Naive B cell (primary cell): ENCODE data around the gene PTPN4. TPM values are rescaled to one million over a fixed set of nuclear protein-coding genes. Genes with fewer than 3 reads are reported as not detected.

Source experiments
- ATAC-seq, 2 donors: fragments of 150-1000 bp; cut with Tn5 transposase; 2 replicates each; pipeline ENCODE4 v1.10.0; 2021; ENCODE audit warnings: low read depth in 2 of 2, mild to moderate bottlenecking in 2 of 2, moderate library complexity in 2 of 2
- DNase-seq: peaks from one replicate; pipeline ENCODE4 v3.0.0; 2022
- H3K27ac Mint-ChIP-seq, 6 donors: one replicate each; pipeline ENCODE4 v1.8.0; 2020 to 2022; ENCODE audit warnings: mild to moderate bottlenecking in 6 of 6, mixed read lengths in 6 of 6, moderate library complexity in 5 of 6, inconsistent platforms in 2 of 6
- H3K27me3 Mint-ChIP-seq, 3 donors: one replicate each; pipeline ENCODE4 v1.8.0; 2021 to 2022; ENCODE audit warnings: mixed read lengths in 3 of 3, mild to moderate bottlenecking in 1 of 3
- H3K36me3 Mint-ChIP-seq, 2 donors: one replicate each; pipeline ENCODE4 v1.8.0; 2020 to 2022; ENCODE audit warnings: mixed read lengths in 2 of 2, inconsistent platforms in 1 of 2, mild to moderate bottlenecking in 1 of 2
- H3K4me1 Mint-ChIP-seq, 3 donors: one replicate each; pipeline ENCODE4 v1.8.0; 2020 to 2022; ENCODE audit warnings: mixed read lengths in 3 of 3, inconsistent platforms in 1 of 3, mild to moderate bottlenecking in 1 of 3, moderate library complexity in 1 of 3
- H3K4me3 Mint-ChIP-seq, 8 donors: one replicate each; pipeline ENCODE4 v1.8.0; 2020 to 2022; ENCODE audit warnings: mild to moderate bottlenecking in 8 of 8, mixed read lengths in 8 of 8, moderate library complexity in 8 of 8, inconsistent platforms in 2 of 8
- H3K9me3 Mint-ChIP-seq, 7 donors: one replicate each; pipeline ENCODE4 v1.8.0; 2020 to 2022; ENCODE audit warnings: mixed read lengths in 7 of 7, mild to moderate bottlenecking in 5 of 7, inconsistent platforms in 2 of 7, moderate library complexity in 1 of 7
- polyA plus RNA-seq, 6 donors: library from polyadenylated mRNA; unstranded; fragments of 300-500 nt; fragmentation: Illumina TruSeq; gene quantifications; one replicate each; pipeline ENCODE4 v1.2.3, GENCODE V29; 2021; ENCODE audit warnings: low read depth in 6 of 6

PTPN4 gene
- polyA plus RNA-seq, 6 donors from 2014 or later, result 6.6 to 30.3 (median 25.5) TPM

DNA sequence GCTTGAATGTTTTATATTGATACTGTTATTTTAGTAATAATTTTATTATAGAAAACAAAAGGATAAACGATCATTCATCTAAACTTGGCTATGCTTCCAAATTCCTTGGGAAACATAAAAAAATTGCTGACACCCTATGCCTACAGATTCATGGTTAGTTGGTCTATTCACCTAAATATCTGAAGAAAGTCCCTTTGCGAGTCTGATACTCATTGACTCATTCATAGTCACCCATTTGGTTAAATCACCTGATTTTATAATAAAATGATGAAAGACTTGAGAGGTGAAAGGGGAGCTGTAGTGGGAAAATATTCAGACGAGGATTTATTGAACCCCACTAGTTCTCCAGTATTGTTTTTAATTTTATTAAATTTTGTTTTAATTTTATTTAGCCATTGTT, 112.0 kb downstream of the PTPN4 start:
- Mint-ChIP-seq H3K27me3 (no peaks in the 10 kb centered on the region), H3K27ac (no peak overlapping the region), H3K4me3 (no peak overlapping the region), H3K4me1 (peaks cover 12 to 25% (median 21%) of the 10 kb centered on the region in 3 donors), H3K9me3 (peaks cover 0 to 4% (median 0%) of the 10 kb centered on the region in 7 donors), H3K36me3 (peaks cover 12 to 15% of the 10 kb centered on the region in 2 donors)
- no peak for ATAC-seq
- no peak for DNase-seq

DNA sequence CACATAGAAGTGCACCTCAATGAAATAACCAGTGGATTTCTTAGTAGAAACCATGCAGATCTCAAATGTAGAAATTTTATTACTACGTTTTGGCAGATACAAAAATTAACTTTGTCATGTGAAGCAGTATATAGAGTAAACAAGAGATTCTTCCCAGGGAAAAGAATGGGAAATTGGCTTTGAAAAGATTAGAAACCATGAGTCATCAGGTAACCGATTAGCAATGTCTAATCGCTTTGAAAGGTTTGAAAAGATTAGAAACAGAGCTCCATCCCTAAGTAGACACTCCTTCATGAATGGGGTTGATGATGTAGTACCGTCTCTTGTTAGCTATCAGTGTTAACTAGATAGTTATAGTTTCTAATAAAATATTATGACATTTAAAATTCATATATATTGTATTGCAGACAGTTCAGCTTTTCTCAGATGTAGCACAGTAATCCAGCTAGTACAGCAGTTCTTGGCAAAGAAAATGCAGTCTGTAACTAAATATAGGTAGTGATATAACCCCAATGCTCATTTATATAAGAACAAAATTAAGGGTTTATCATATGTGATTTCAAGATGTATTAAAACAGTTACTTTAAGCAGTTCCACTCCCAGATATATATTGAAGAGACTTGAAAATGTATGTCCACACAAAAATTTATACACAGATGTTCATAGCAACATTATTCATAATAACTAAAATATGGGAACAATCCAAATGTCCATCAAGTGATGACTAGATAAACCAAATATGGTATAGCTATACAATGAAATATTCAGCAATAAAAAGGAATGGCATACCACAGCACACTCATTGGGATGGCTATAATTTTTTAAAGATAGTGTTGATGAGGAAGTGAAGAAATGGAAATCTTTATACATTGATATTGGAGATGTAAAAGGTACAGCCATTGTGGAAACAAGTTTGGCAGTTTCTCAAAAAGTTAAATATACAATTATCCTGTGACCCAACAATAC, 113.9 kb downstream of the PTPN4 start:
- Mint-ChIP-seq H3K27me3 (no peaks in the 10 kb centered on the region), H3K4me1 (peaks cover 2 to 15% (median 12%) of the 10 kb centered on the region in 3 donors), H3K9me3 (peaks cover 0 to 4% (median 0%) of the 10 kb centered on the region in 7 donors), H3K36me3 (peaks cover 12 to 15% of the 10 kb centered on the region in 2 donors), H3K27ac (peak overlapping the region in 1 of 6 donors; percentile 51), H3K4me3 (no peak overlapping the region)
- ATAC-seq (no peak), DNase-seq (no peak)

GRCh38 chr2:119879502-119879901, 119.8 kb downstream of the PTPN4 start:
- H3K27me3 Mint-ChIP-seq, result no peaks in the 10 kb centered on the region
- H3K4me3 Mint-ChIP-seq, result no peak overlapping the region
- H3K9me3 Mint-ChIP-seq, result no peaks in the 10 kb centered on the region
- no peak overlapping the region for H3K27ac Mint-ChIP-seq
- peaks cover 0 to 12% (median 10%) of the 10 kb centered on the region in 3 donors for H3K4me1 Mint-ChIP-seq
- ATAC-seq (no peak), DNase-seq (no peak)
- peaks cover 0 to 5% of the 10 kb centered on the region in 2 donors for H3K36me3 Mint-ChIP-seq

GRCh38 chr2:119888680-119889079, 129.0 kb downstream of the PTPN4 start:
- H3K36me3 Mint-ChIP-seq, result peaks cover 52% of the 10 kb centered on the region in 2 donors
- no peak for DNase-seq
- no peaks in the 10 kb centered on the region for H3K27me3 Mint-ChIP-seq
- no peak for ATAC-seq
- H3K4me3 Mint-ChIP-seq, result no peak overlapping the region
- peaks cover 4 to 20% (median 12%) of the 10 kb centered on the region in 7 donors for H3K9me3 Mint-ChIP-seq
- no peaks in the 10 kb centered on the region for H3K4me1 Mint-ChIP-seq
- peak overlapping the region in 2 of 6 donors; percentile 4 to 50 for H3K27ac Mint-ChIP-seq

GRCh38 chr2:119897736-119898395, 138.1 kb downstream of the PTPN4 start:
- no peak for ATAC-seq
- H3K36me3 Mint-ChIP-seq, result peaks cover 29 to 47% of the 10 kb centered on the region in 2 donors
- no peak overlapping the region for H3K27ac Mint-ChIP-seq
- no peak overlapping the region for H3K4me3 Mint-ChIP-seq
- no peak for DNase-seq
- H3K4me1 Mint-ChIP-seq, result no peaks in the 10 kb centered on the region
- no peaks in the 10 kb centered on the region for H3K27me3 Mint-ChIP-seq
- H3K9me3 Mint-ChIP-seq, result peaks cover 0 to 4% (median 0%) of the 10 kb centered on the region in 7 donors

GRCh38 chr2:119901013-119901412, 141.3 kb downstream of the PTPN4 start:
- Mint-ChIP-seq H3K4me1 (no peaks in the 10 kb centered on the region), H3K27ac (no peak overlapping the region), H3K27me3 (no peaks in the 10 kb centered on the region), H3K36me3 (peaks cover 54 to 56% of the 10 kb centered on the region in 2 donors), H3K9me3 (peaks cover 0 to 15% (median 7%) of the 10 kb centered on the region in 7 donors), H3K4me3 (no peak overlapping the region)
- no peak for DNase-seq
- no peak for ATAC-seq

GRCh38 chr2:119910566-119910965, 150.8 kb downstream of the PTPN4 start:
- ATAC-seq, result no peak
- H3K4me1 Mint-ChIP-seq, result no peaks in the 10 kb centered on the region
- H3K36me3 Mint-ChIP-seq, result peaks cover 30 to 43% of the 10 kb centered on the region in 2 donors
- H3K9me3 Mint-ChIP-seq, result peaks cover 0 to 3% (median 0%) of the 10 kb centered on the region in 7 donors
- no peak overlapping the region for H3K4me3 Mint-ChIP-seq
- no peak for DNase-seq
- no peak overlapping the region for H3K27ac Mint-ChIP-seq
- H3K27me3 Mint-ChIP-seq, result no peaks in the 10 kb centered on the region

DNA sequence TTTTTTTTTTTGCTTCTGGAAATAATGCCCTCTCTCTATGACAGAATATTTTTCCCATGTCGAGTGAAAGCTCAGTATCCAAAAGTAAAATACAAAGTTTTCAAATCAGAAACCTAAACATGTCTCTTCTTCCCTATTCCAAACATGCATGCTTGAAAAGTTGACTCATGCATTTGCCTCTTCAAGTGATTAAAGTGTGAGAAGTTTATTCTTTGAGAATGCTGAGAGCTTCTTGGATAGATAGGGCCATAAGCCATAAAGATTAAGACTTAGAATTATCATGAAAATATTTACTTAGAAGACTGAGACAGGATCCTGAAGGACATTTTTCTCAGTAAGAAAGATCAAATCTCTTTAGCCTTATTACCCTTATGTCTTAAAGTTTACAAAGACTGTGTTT, 154.5 kb downstream of the PTPN4 start:
- Mint-ChIP-seq H3K27me3 (no peaks in the 10 kb centered on the region), H3K9me3 (peaks cover 0 to 3% (median 0%) of the 10 kb centered on the region in 7 donors), H3K4me1 (no peaks in the 10 kb centered on the region), H3K36me3 (peaks cover 12 to 17% of the 10 kb centered on the region in 2 donors), H3K4me3 (no peak overlapping the region), H3K27ac (no peak overlapping the region)
- no peak for ATAC-seq
- DNase-seq, result no peak

DNA sequence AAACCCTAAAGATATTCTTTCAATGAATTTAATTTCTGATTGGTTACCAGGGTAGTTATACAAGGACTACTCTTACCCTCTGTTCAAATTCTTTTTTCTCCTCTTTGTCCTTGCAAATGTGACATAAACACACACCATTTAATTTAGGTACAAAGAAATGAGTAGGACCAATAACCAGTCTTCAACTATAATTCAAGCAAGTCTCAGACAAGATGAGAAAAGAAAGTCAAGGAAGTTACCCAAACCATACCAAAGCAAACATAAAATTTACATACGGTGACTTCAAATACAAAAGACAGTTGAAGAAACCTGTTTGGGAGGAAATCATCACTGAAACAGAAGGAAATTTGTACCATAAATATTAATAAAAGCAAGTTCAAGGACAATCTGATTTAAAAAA, 162.1 kb downstream of the PTPN4 start:
- no peak for DNase-seq
- H3K27me3 Mint-ChIP-seq, result no peaks in the 10 kb centered on the region
- H3K4me3 Mint-ChIP-seq, result no peak overlapping the region
- no peaks in the 10 kb centered on the region for H3K36me3 Mint-ChIP-seq
- H3K4me1 Mint-ChIP-seq, result no peaks in the 10 kb centered on the region
- H3K27ac Mint-ChIP-seq, result peak overlapping the region in 1 of 6 donors; percentile 47
- no peak for ATAC-seq
- H3K9me3 Mint-ChIP-seq, result no peaks in the 10 kb centered on the region

DNA sequence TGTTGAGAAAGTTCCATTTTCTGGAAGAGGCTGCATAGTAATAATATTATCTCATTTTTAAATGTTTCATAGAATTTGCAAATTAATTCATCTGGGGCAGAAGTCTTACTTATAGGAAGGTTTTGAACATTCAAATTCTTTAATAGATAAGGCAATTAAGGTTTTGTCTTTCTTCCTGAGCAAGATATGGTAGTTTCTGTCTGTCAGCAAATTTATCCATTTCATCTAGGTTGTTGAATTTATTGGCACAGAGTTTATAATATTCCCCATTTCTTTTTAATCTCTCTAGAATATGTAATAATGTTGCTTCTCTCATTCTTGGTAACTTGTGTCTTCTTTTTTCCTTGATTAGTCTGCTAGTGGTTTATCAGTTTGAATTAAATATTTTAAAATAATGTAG, 163.0 kb downstream of the PTPN4 start:
- H3K36me3 Mint-ChIP-seq, result no peaks in the 10 kb centered on the region
- peak overlapping the region in 1 of 6 donors; percentile 21 for H3K27ac Mint-ChIP-seq
- no peaks in the 10 kb centered on the region for H3K9me3 Mint-ChIP-seq
- H3K4me3 Mint-ChIP-seq, result no peak overlapping the region
- H3K4me1 Mint-ChIP-seq, result no peaks in the 10 kb centered on the region
- ATAC-seq (no peak), DNase-seq (no peak)
- H3K27me3 Mint-ChIP-seq, result no peaks in the 10 kb centered on the region

DNA sequence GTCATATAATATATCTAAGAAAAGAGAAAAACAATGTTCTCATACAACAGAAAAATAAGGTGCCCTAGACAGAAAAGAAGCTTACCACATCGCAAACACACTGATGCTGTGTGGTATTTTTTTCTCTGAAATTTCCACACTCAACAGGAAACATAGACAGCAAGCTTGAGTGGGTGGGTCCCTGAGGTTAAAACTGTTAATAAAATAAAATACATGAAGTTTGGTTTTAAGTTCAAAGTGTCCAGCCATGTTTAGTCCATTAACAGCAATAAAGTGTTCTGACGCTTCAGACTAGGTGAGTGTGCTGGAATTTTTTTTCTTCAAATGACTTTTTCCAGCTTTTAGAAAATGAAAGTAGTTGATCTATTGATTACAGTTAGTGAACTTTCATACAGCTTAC, 169.8 kb downstream of the PTPN4 start:
- ATAC-seq (no peak), DNase-seq (no peak)
- Mint-ChIP-seq H3K27ac (peak overlapping the region in 1 of 6 donors; percentile 36), H3K4me1 (no peaks in the 10 kb centered on the region), H3K9me3 (no peaks in the 10 kb centered on the region), H3K27me3 (no peaks in the 10 kb centered on the region), H3K36me3 (peaks cover 6 to 11% of the 10 kb centered on the region in 2 donors), H3K4me3 (no peak overlapping the region)

GRCh38 chr2:119932809-119933208, 173.1 kb downstream of the PTPN4 start:
- no peaks in the 10 kb centered on the region for H3K9me3 Mint-ChIP-seq
- no peak overlapping the region for H3K27ac Mint-ChIP-seq
- no peak for DNase-seq
- no peak for ATAC-seq
- peaks cover 21 to 32% of the 10 kb centered on the region in 2 donors for H3K36me3 Mint-ChIP-seq
- H3K27me3 Mint-ChIP-seq, result no peaks in the 10 kb centered on the region
- H3K4me3 Mint-ChIP-seq, result no peak overlapping the region
- H3K4me1 Mint-ChIP-seq, result no peaks in the 10 kb centered on the region

- no peak overlapping the region for H3K4me3 Mint-ChIP-seq
- no peaks in the 10 kb centered on the region for H3K27me3 Mint-ChIP-seq
- no peaks in the 10 kb centered on the region for H3K4me1 Mint-ChIP-seq
- ATAC-seq, result no peak
- no peaks in the 10 kb centered on the region for H3K9me3 Mint-ChIP-seq
- H3K27ac Mint-ChIP-seq, result no peak overlapping the region
- DNase-seq, result no peak
- H3K36me3 Mint-ChIP-seq, result peaks cover 23 to 32% of the 10 kb centered on the region in 2 donors
These were observed 174.6 kb downstream of the PTPN4 start for GRCh38 chr2:119934319-119934718.

GRCh38 chr2:119937680-119938079, 178.0 kb downstream of the PTPN4 start:
- Mint-ChIP-seq H3K36me3 (peaks cover 23 to 24% of the 10 kb centered on the region in 2 donors), H3K27ac (no peak overlapping the region), H3K4me3 (no peak overlapping the region), H3K9me3 (no peaks in the 10 kb centered on the region), H3K27me3 (no peaks in the 10 kb centered on the region), H3K4me1 (peaks cover 0 to 4% (median 0%) of the 10 kb centered on the region in 3 donors)
- DNase-seq (no peak), ATAC-seq (no peak)
